CD4-positive, alpha-beta T cell treated with Interleukin-1 beta for 1 hour (primary cell): Measurements from ENCODE around the gene C1QTNF1.

Experiments
- DNase-seq, 2 donors: peaks; one replicate each; pipeline ENCODE4 v3.0.0-alpha.2; 2020 to 2022

Gene C1QTNF1

GRCh38 chr17:79042421-79043190 is 18.6 kb downstream of the C1QTNF1 start:
- DNase-seq: peak; percentile 60 to 61

- no peak for DNase-seq
These were observed 19.4 kb downstream of the C1QTNF1 start for GRCh38 chr17:79043191-79043930.

- no peak for DNase-seq
These were observed 20.0 kb downstream of the C1QTNF1 start for GRCh38 chr17:79043931-79044320.

GRCh38 chr17:79044462-79044861 is 20.5 kb downstream of the C1QTNF1 start:
- DNase-seq: no peak

- no peak for DNase-seq
These were observed 21.2 kb downstream of the C1QTNF1 start for GRCh38 chr17:79045001-79045729.

- DNase-seq: peak; percentile 54
These were observed 21.9 kb downstream of the C1QTNF1 start for GRCh38 chr17:79045842-79046196.

GRCh38 chr17:79046197-79046915 is 22.4 kb downstream of the C1QTNF1 start:
- DNase-seq: no peak

- DNase-seq: no peak
These were observed 22.9 kb downstream of the C1QTNF1 start for GRCh38 chr17:79046916-79047280.

- DNase-seq: no peak
These were observed 23.4 kb downstream of the C1QTNF1 start for GRCh38 chr17:79047291-79047920.

GRCh38 chr17:79047923-79048825 is 24.2 kb downstream of the C1QTNF1 start:
- no peak for DNase-seq

GRCh38 chr17:79048826-79049755 is 25.1 kb downstream of the C1QTNF1 start:
- DNase-seq: no peak

GRCh38 chr17:79049821-79050220 is 25.9 kb downstream of the C1QTNF1 start:
- no peak for DNase-seq

- DNase-seq: no peak
These were observed 26.6 kb downstream of the C1QTNF1 start for GRCh38 chr17:79050551-79050950.

- DNase-seq: no peak
These were observed 27.3 kb downstream of the C1QTNF1 start for GRCh38 chr17:79051306-79051705.

GRCh38 chr17:79052131-79052530 is 28.2 kb downstream of the C1QTNF1 start:
- DNase-seq: no peak

GRCh38 chr17:79053251-79053925 is 29.4 kb downstream of the C1QTNF1 start:
- no peak for DNase-seq

GRCh38 chr17:79054200-79054960 is 30.4 kb downstream of the C1QTNF1 start:
- no peak for DNase-seq

- DNase-seq: no peak
These were observed 31.2 kb downstream of the C1QTNF1 start for GRCh38 chr17:79055197-79055596.
